GM06990 (cell line): ENCODE results near the gene EDEM1.

ENCODE experiments used
- DNase-seq: peaks from one replicate; pipeline ENCODE4 v3.0.0-alpha.2; 2011; ENCODE audit not compliant: insufficient read length; ENCODE audit errors: extremely low read depth
- H3K27me3 ChIP-seq: replicated peaks from 2 replicates; pipeline ENCODE4 v1.6.0; 2011; ENCODE audit warnings: low read length; ENCODE audit not compliant: control insufficient read depth, insufficient read depth
- H3K36me3 ChIP-seq: 2 replicates; pipeline ENCODE4 v1.5.1; 2011; ENCODE audit warnings: low read length; ENCODE audit not compliant: control insufficient read depth, insufficient read depth
- H3K4me3 ChIP-seq: replicated peaks from 2 replicates; pipeline ENCODE4 v1.5.1; 2011; ENCODE audit warnings: low read depth, mild to moderate bottlenecking, control low read depth, low read length
- CTCF ChIP-seq: IDR thresholded peaks from 2 replicates; pipeline ENCODE4 v1.5.1; 2011; ENCODE audit warnings: low read length, control low read depth, mild to moderate bottlenecking, inconsistent platforms; ENCODE audit not compliant: insufficient read depth, poor library complexity, severe bottlenecking

Gene EDEM1

GRCh38 chr3:5153074-5153473, 34.4 kb upstream of the EDEM1 start:
- Histone ChIP-seq H3K4me3 (no peak overlapping the region), H3K27me3 (no peaks in the 10 kb centered on the region), H3K36me3 (no peaks in the 10 kb centered on the region; the same call in none of the 2 replicates)
- DNase-seq: no peak
- no peak for TF ChIP-seq CTCF

- TF ChIP-seq CTCF: no peak
- no peak for DNase-seq
- Histone ChIP-seq H3K27me3 (no peaks in the 10 kb centered on the region), H3K36me3 (no peaks in the 10 kb centered on the region), H3K4me3 (no peak overlapping the region)
Measured at GRCh38 chr3:5155241-5155640, 32.3 kb upstream of the EDEM1 start.

GRCh38 chr3:5160321-5160720, 27.2 kb upstream of the EDEM1 start:
- no peaks in the 10 kb centered on the region for H3K36me3 ChIP-seq
- H3K27me3 ChIP-seq: no peaks in the 10 kb centered on the region
- no peak for TF ChIP-seq CTCF
- DNase-seq: no peak
- no peak overlapping the region for H3K4me3 ChIP-seq

- no peak for DNase-seq
- no peaks in the 10 kb centered on the region for H3K27me3 ChIP-seq
- H3K36me3 ChIP-seq: no peaks in the 10 kb centered on the region
- no peak for TF ChIP-seq CTCF
- H3K4me3 ChIP-seq: no peak overlapping the region
Measured at GRCh38 chr3:5160940-5161858, 26.3 kb upstream of the EDEM1 start.

- Histone ChIP-seq H3K27me3 (no peaks in the 10 kb centered on the region), H3K4me3 (no peak overlapping the region), H3K36me3 (no peaks in the 10 kb centered on the region)
- TF ChIP-seq CTCF: no peak
- no peak for DNase-seq
Measured at GRCh38 chr3:5162102-5162501, 25.4 kb upstream of the EDEM1 start.
